ENCODE data around the gene POR. TPM values are rescaled to one million over a fixed set of nuclear protein-coding genes. Genes with fewer than 3 reads are reported as not detected.

POR gene
- total and polyA plus RNA-seq, 10 donors = 49.1 to 170 (median 117) TPM

DNA sequence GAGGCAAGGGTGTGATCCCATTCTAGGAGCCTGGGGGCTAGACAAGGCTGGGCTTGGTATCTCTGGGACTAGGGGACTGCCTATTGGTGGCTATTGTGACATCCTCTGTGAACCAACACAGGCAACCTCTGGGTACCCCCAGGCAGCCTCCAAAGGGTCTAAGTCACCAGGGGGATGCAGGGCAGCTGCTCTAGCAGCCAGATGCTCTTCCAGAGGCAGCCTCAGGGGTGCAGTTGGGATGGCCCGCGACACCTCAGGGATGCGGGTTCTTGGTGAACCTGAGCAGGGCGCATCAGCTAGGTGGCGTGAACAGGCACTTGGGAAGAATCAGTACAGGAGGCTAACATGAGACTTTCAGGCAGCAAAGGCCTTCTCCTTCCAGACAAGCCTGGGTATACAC, 81.0 kb downstream of the POR start:
- no peak overlapping the region for H3K4me3 ChIP-seq
- WGBS, 5 donors = 97 to 100% (median 100%) methylated on average over 2 to 5 of the region's 5 CpGs
- H3K27ac ChIP-seq = peak overlapping the region in 3 of 8 donors; percentile 84 to 87 (median 87)
- H3K27me3 ChIP-seq (replicated peaks in 1 of 7) = no peaks in the 10 kb centered on the region
- H3K9me3 ChIP-seq = no peaks in the 10 kb centered on the region
- H3K36me3 ChIP-seq = peaks cover 0 to 46% (median 9%) of the 10 kb centered on the region in 6 donors
- peak; percentile 77 for DNase-seq
- peaks cover 11 to 64% (median 24%) of the 10 kb centered on the region in 6 donors for H3K4me1 ChIP-seq
- intact Hi-C loops (cut with DNase I; ENCODE audit: low total_unique reads) = loop anchor here (10.0 kb wide), 1 partner anchor 121 kb away; the partner anchor contains the start of gene RHBDD2
- TF ChIP-seq, protein P1, sequence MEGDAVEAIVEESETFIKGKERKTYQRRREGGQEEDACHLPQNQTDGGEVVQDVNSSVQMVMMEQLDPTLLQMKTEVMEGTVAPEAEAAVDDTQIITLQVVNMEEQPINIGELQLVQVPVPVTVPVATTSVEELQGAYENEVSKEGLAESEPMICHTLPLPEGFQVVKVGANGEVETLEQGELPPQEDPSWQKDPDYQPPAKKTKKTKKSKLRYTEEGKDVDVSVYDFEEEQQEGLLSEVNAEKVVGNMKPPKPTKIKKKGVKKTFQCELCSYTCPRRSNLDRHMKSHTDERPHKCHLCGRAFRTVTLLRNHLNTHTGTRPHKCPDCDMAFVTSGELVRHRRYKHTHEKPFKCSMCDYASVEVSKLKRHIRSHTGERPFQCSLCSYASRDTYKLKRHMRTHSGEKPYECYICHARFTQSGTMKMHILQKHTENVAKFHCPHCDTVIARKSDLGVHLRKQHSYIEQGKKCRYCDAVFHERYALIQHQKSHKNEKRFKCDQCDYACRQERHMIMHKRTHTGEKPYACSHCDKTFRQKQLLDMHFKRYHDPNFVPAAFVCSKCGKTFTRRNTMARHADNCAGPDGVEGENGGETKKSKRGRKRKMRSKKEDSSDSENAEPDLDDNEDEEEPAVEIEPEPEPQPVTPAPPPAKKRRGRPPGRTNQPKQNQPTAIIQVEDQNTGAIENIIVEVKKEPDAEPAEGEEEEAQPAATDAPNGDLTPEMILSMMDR (IDR thresholded peaks at IDR 0.05 in 8 of 11, conservative IDR thresholded peaks at IDR 0.05 in 3 of 11) = no peak
- TF ChIP-seq POLR2AphosphoS5 (IDR thresholded peaks at IDR 0.05) (no peak), POLR2A (IDR thresholded peaks at IDR 0.05) (no peak)

DNA sequence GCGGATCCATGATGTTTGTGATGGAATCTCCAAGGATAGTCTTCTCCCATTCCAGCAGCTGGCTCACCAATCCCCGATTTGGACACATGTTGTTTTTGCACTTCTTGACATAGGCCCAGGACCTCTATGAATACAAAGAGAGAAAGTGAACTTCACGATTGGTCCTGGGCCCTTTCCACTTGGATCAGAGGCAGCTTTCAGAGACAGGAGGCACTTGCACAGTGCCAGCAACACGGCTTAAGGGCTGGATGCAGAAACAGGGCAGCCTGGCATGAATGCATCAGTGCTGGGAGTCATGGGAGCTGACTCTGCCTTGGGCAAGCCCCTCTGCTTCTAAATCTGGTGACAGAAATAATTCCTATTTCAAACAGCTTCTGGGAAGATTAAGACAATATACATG, 81.5 kb downstream of the POR start:
- peaks cover 0 to 46% (median 11%) of the 10 kb centered on the region in 6 donors for H3K36me3 ChIP-seq
- H3K4me3 ChIP-seq = peak overlapping the region in 1 of 8 donors; percentile 39
- H3K4me1 ChIP-seq = peaks cover 11 to 59% (median 24%) of the 10 kb centered on the region in 6 donors
- DNase-seq = peak; percentile 39
- H3K27me3 ChIP-seq (replicated peaks in 1 of 7) = no peaks in the 10 kb centered on the region
- intact Hi-C loops (cut with DNase I; ENCODE audit: low total_unique reads) = loop anchor here (10.0 kb wide), 1 partner anchor 122 kb away; the partner anchor contains the start of gene RHBDD2
- peak overlapping the region in 7 of 8 donors; percentile 61 to 87 (median 76) for H3K27ac ChIP-seq
- 79 to 96% (median 93%) methylated on average over 4 of the region's 4 CpGs for WGBS, 5 donors
- TF ChIP-seq POLR2AphosphoS5 (IDR thresholded peaks at IDR 0.05) = no peak
- no peak for TF ChIP-seq POLR2A (IDR thresholded peaks at IDR 0.05)
- TF ChIP-seq, protein P1 (IDR thresholded peaks at IDR 0.05 in 8 of 11, conservative IDR thresholded peaks at IDR 0.05 in 3 of 11) = no peak
- H3K9me3 ChIP-seq = no peaks in the 10 kb centered on the region

DNA sequence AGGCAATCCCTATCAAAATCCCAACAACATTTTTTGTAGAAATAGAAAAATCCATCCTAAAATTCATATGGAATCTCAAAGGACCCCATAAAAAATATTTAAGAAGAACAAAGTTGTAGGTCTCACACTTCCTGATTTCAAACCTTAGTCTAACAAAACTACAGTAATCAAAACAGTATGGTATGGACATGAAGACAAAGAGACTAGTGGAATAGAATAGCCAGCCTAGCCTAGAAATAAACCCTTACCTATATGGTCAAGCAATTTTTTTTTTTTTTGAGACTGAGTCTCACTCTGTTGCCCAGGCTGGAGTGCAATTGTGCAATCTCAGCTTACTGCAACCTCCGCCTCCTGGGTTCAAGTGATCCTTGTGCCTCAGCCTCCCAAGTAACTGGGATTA, 83.1 kb downstream of the POR start:
- intact Hi-C loops (cut with DNase I; ENCODE audit: low total_unique reads) = loop anchor here (10.0 kb wide), 1 partner anchor 123 kb away; the partner anchor contains the start of gene RHBDD2
- no peak for DNase-seq
- no peaks in the 10 kb centered on the region for H3K27me3 ChIP-seq (replicated peaks in 1 of 7)
- no peak overlapping the region for H3K4me3 ChIP-seq
- 86 to 100% (median 95%) methylated on average over 1 of the region's 1 CpG for WGBS, 5 donors
- H3K4me1 ChIP-seq = peaks cover 11 to 45% (median 20%) of the 10 kb centered on the region in 6 donors
- TF ChIP-seq, protein P1 (IDR thresholded peaks at IDR 0.05 in 8 of 11, conservative IDR thresholded peaks at IDR 0.05 in 3 of 11) = no peak
- TF ChIP-seq POLR2A (IDR thresholded peaks at IDR 0.05) (no peak), POLR2AphosphoS5 (IDR thresholded peaks at IDR 0.05) (no peak)
- H3K27ac ChIP-seq = peak overlapping the region in 4 of 8 donors; percentile 61 to 87 (median 86)
- H3K36me3 ChIP-seq = peaks cover 0 to 52% (median 15%) of the 10 kb centered on the region in 6 donors
- no peaks in the 10 kb centered on the region for H3K9me3 ChIP-seq

DNA sequence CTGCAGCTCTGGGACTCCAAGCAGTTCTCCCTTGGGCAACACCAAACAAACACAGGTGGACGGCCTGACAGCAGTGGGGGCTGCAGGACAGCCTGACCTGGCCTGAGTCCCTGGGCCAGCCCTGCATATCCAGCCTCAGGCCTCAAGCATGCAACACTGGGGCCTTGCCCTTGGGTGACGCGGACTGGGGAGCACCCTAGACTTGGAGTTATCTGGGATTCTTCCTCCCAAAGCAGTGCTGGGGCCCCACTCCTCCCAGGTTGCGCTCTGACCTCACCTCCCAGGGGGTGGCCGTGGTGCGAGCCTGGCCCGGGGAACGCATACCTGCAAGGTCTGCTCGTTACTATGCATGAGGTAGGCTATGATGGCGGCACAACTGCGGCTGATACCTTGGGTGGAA, 85.6 kb downstream of the POR start:
- no peaks in the 10 kb centered on the region for H3K9me3 ChIP-seq
- intact Hi-C loops (cut with DNase I; ENCODE audit: low total_unique reads) = no loop called here
- WGBS, 5 donors = 94 to 96% (median 96%) methylated on average over 3 to 11 of the region's 11 CpGs
- DNase-seq = no peak
- H3K27me3 ChIP-seq (replicated peaks in 1 of 7) = no peaks in the 10 kb centered on the region
- H3K4me1 ChIP-seq = peaks cover 0 to 22% (median under 1%) of the 10 kb centered on the region in 6 donors
- no peak for TF ChIP-seq POLR2A (IDR thresholded peaks at IDR 0.05)
- no peak for TF ChIP-seq POLR2AphosphoS5 (IDR thresholded peaks at IDR 0.05)
- TF ChIP-seq, protein P1 (IDR thresholded peaks at IDR 0.05 in 8 of 11, conservative IDR thresholded peaks at IDR 0.05 in 3 of 11) = no peak
- no peak overlapping the region for H3K4me3 ChIP-seq
- H3K36me3 ChIP-seq = peaks cover 0 to 74% (median 39%) of the 10 kb centered on the region in 6 donors
- H3K27ac ChIP-seq = no peak overlapping the region
